Measurements from ENCODE around the gene MRPL45.
A peak's percentile ranks its signal among the peaks of the same experiment; 100 is the strongest.

Gene MRPL45

GRCh38 chr17:38334480-38335364 lies 37.8 kb downstream of the MRPL45 start:
- Histone ChIP-seq H3K9ac (ENCODE audit: low read depth, low read length) (no peak overlapping the region), H3K4me3 (ENCODE audit: low read depth, low read length) (no peak overlapping the region), H3K27me3 (ENCODE audit: control insufficient read depth, insufficient read depth, low read length) (no peaks in the 10 kb centered on the region), H3K4me1 (ENCODE audit: control insufficient read depth, insufficient read depth, low read length) (no peaks in the 10 kb centered on the region), H3K9me3 (ENCODE audit: control insufficient read depth, insufficient read depth, low read length) (no peaks in the 10 kb centered on the region), H3K36me3 (ENCODE audit: control insufficient read depth, insufficient read depth, low read length) (no peaks in the 10 kb centered on the region), H3K27ac (ENCODE audit: low read depth, low read length) (no peak overlapping the region)

- no peaks in the 10 kb centered on the region for H3K9me3 ChIP-seq (ENCODE audit: control insufficient read depth, insufficient read depth, low read length)
- no peak overlapping the region for H3K4me3 ChIP-seq (ENCODE audit: low read depth, low read length)
- no peaks in the 10 kb centered on the region for H3K36me3 ChIP-seq (ENCODE audit: control insufficient read depth, insufficient read depth, low read length)
- H3K4me1 ChIP-seq (ENCODE audit: control insufficient read depth, insufficient read depth, low read length), result peaks cover 8% of the 10 kb centered on the region
- no peaks in the 10 kb centered on the region for H3K27me3 ChIP-seq (ENCODE audit: control insufficient read depth, insufficient read depth, low read length)
- H3K9ac ChIP-seq (ENCODE audit: low read depth, low read length), result no peak overlapping the region
- H3K27ac ChIP-seq (ENCODE audit: low read depth, low read length), result no peak overlapping the region
Measured at GRCh38 chr17:38336838-38337237, 39.9 kb downstream of the MRPL45 start.

GRCh38 chr17:38338053-38338452 lies 41.1 kb downstream of the MRPL45 start:
- Histone ChIP-seq H3K36me3 (ENCODE audit: control insufficient read depth, insufficient read depth, low read length) (no peaks in the 10 kb centered on the region), H3K9me3 (ENCODE audit: control insufficient read depth, insufficient read depth, low read length) (no peaks in the 10 kb centered on the region), H3K27me3 (ENCODE audit: control insufficient read depth, insufficient read depth, low read length) (no peaks in the 10 kb centered on the region), H3K9ac (ENCODE audit: low read depth, low read length) (no peak overlapping the region), H3K27ac (ENCODE audit: low read depth, low read length) (no peak overlapping the region), H3K4me3 (ENCODE audit: low read depth, low read length) (no peak overlapping the region), H3K4me1 (ENCODE audit: control insufficient read depth, insufficient read depth, low read length) (peaks cover 8% of the 10 kb centered on the region)

- Histone ChIP-seq H3K27ac (ENCODE audit: low read depth, low read length) (no peak overlapping the region), H3K4me1 (ENCODE audit: control insufficient read depth, insufficient read depth, low read length) (peaks cover 8% of the 10 kb centered on the region), H3K27me3 (ENCODE audit: control insufficient read depth, insufficient read depth, low read length) (no peaks in the 10 kb centered on the region), H3K9me3 (ENCODE audit: control insufficient read depth, insufficient read depth, low read length) (no peaks in the 10 kb centered on the region), H3K9ac (ENCODE audit: low read depth, low read length) (no peak overlapping the region), H3K4me3 (ENCODE audit: low read depth, low read length) (no peak overlapping the region), H3K36me3 (ENCODE audit: control insufficient read depth, insufficient read depth, low read length) (no peaks in the 10 kb centered on the region)
Measured at GRCh38 chr17:38338535-38338934, 41.6 kb downstream of the MRPL45 start.

GRCh38 chr17:38339891-38340290 lies 42.9 kb downstream of the MRPL45 start:
- Histone ChIP-seq H3K27ac (ENCODE audit: low read depth, low read length) (no peak overlapping the region), H3K4me1 (ENCODE audit: control insufficient read depth, insufficient read depth, low read length) (peaks cover 8% of the 10 kb centered on the region), H3K36me3 (ENCODE audit: control insufficient read depth, insufficient read depth, low read length) (no peaks in the 10 kb centered on the region), H3K4me3 (ENCODE audit: low read depth, low read length) (no peak overlapping the region), H3K9ac (ENCODE audit: low read depth, low read length) (no peak overlapping the region), H3K9me3 (ENCODE audit: control insufficient read depth, insufficient read depth, low read length) (no peaks in the 10 kb centered on the region), H3K27me3 (ENCODE audit: control insufficient read depth, insufficient read depth, low read length) (no peaks in the 10 kb centered on the region)

- no peaks in the 10 kb centered on the region for H3K36me3 ChIP-seq (ENCODE audit: control insufficient read depth, insufficient read depth, low read length)
- H3K9ac ChIP-seq (ENCODE audit: low read depth, low read length), result no peak overlapping the region
- no peaks in the 10 kb centered on the region for H3K27me3 ChIP-seq (ENCODE audit: control insufficient read depth, insufficient read depth, low read length)
- no peak overlapping the region for H3K4me3 ChIP-seq (ENCODE audit: low read depth, low read length)
- H3K9me3 ChIP-seq (ENCODE audit: control insufficient read depth, insufficient read depth, low read length), result no peaks in the 10 kb centered on the region
- H3K27ac ChIP-seq (ENCODE audit: low read depth, low read length), result peak overlapping the region; percentile 33
- H3K4me1 ChIP-seq (ENCODE audit: control insufficient read depth, insufficient read depth, low read length), result peaks cover 8% of the 10 kb centered on the region
Measured at GRCh38 chr17:38341035-38341721, 44.2 kb downstream of the MRPL45 start.

GRCh38 chr17:38342886-38343607 lies 46.1 kb downstream of the MRPL45 start:
- Histone ChIP-seq H3K9me3 (ENCODE audit: control insufficient read depth, insufficient read depth, low read length) (no peaks in the 10 kb centered on the region), H3K9ac (ENCODE audit: low read depth, low read length) (no peak overlapping the region), H3K4me3 (ENCODE audit: low read depth, low read length) (no peak overlapping the region), H3K27ac (ENCODE audit: low read depth, low read length) (no peak overlapping the region), H3K4me1 (ENCODE audit: control insufficient read depth, insufficient read depth, low read length) (peaks cover 8% of the 10 kb centered on the region), H3K36me3 (ENCODE audit: control insufficient read depth, insufficient read depth, low read length) (no peaks in the 10 kb centered on the region), H3K27me3 (ENCODE audit: control insufficient read depth, insufficient read depth, low read length) (no peaks in the 10 kb centered on the region)

- Histone ChIP-seq H3K27me3 (ENCODE audit: control insufficient read depth, insufficient read depth, low read length) (no peaks in the 10 kb centered on the region), H3K36me3 (ENCODE audit: control insufficient read depth, insufficient read depth, low read length) (no peaks in the 10 kb centered on the region), H3K4me3 (ENCODE audit: low read depth, low read length) (no peak within 1 kb of the TSS), H3K27ac (ENCODE audit: low read depth, low read length) (no peak within 1 kb of the TSS), H3K9ac (ENCODE audit: low read depth, low read length) (no peak within 1 kb of the TSS), H3K4me1 (ENCODE audit: control insufficient read depth, insufficient read depth, low read length) (peaks cover 8% of the 10 kb centered on the region), H3K9me3 (ENCODE audit: control insufficient read depth, insufficient read depth, low read length) (no peaks in the 10 kb centered on the region)
Measured at GRCh38 chr17:38343608-38344419, 46.8 kb downstream of the MRPL45 start, which contains the start of gene GPR179. Gene GPR179, minus strand, starts transcription at chr17:38343956. Its CDS starts 167 bp downstream, at chr17:38343789.

- Histone ChIP-seq H3K27me3 (ENCODE audit: control insufficient read depth, insufficient read depth, low read length) (no peaks in the 10 kb centered on the region), H3K4me1 (ENCODE audit: control insufficient read depth, insufficient read depth, low read length) (peaks cover 8% of the 10 kb centered on the region), H3K27ac (ENCODE audit: low read depth, low read length) (no peak overlapping the region), H3K9ac (ENCODE audit: low read depth, low read length) (no peak overlapping the region), H3K4me3 (ENCODE audit: low read depth, low read length) (no peak overlapping the region), H3K36me3 (ENCODE audit: control insufficient read depth, insufficient read depth, low read length) (no peaks in the 10 kb centered on the region), H3K9me3 (ENCODE audit: control insufficient read depth, insufficient read depth, low read length) (no peaks in the 10 kb centered on the region)
Measured at GRCh38 chr17:38344420-38344745, 47.4 kb downstream of the MRPL45 start.

GRCh38 chr17:38345743-38346142 lies 48.8 kb downstream of the MRPL45 start:
- Histone ChIP-seq H3K27ac (ENCODE audit: low read depth, low read length) (no peak overlapping the region), H3K9me3 (ENCODE audit: control insufficient read depth, insufficient read depth, low read length) (no peaks in the 10 kb centered on the region), H3K36me3 (ENCODE audit: control insufficient read depth, insufficient read depth, low read length) (no peaks in the 10 kb centered on the region), H3K4me3 (ENCODE audit: low read depth, low read length) (no peak overlapping the region), H3K27me3 (ENCODE audit: control insufficient read depth, insufficient read depth, low read length) (no peaks in the 10 kb centered on the region), H3K9ac (ENCODE audit: low read depth, low read length) (no peak overlapping the region), H3K4me1 (ENCODE audit: control insufficient read depth, insufficient read depth, low read length) (peaks cover 15% of the 10 kb centered on the region)

Data from HUES48 (cell line).